ENCODE data around the gene TEN1. TPM values are rescaled to one million over a fixed set of nuclear protein-coding genes. Genes with fewer than 3 reads are reported as not detected.

Gene TEN1
- total RNA-seq, 1 experiment from 2014 or later: 19.3 TPM

DNA sequence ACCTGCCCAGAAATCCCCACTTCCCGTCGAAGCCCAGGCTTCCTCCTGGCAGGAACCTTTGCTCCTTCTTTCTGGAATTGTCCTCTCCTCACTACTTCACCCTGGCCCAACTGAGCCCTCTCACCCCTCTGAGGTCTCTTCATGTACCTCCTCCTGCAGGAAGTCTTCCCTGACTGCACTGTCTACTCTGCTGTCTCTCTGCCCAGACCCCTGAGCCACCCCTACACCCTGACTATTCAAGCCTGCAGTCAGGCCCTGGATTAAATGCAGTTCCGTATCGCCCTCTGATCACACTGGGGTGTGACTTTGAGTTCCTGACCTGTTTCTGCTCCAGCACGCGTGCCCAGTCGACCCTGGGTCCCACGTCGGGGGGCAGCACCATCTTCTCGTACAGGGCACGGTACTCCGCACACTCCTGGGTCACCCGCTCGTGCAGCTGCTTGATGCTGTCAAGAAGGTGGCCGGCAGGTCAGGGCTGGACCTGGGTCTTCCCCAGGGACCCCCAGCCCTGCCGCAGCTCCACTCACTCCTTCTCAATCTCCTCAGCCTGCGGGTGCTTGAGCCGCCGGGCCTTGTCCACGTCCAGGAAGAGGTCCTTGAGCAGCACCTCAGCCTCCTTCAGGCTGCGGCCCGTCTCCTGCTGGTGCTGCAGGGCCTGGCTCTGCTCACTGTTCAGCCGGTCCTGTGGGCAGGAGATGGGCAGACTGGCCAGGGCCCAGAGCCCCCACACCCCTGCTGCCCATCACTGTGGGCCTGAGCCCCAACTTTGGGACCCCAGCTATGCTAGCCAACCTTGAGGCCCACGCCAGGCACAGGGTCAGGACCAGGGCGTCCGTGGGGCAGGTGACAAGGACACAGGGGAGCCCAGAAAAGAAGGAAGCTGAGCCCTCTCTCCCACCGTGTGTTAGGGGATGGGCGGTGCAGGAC is 44.2 kb downstream of the TEN1 start:
- H3T11ph ChIP-seq (ENCODE audit: low read length): no peak overlapping the region
- peak overlapping the region; percentile 5 to 14 (median 5); a peak in 1 of 7 replicates for H3K27ac Mint-ChIP-seq
- DNase-seq: no peak
- no peaks in the 10 kb centered on the region for H3K27me3 ChIP-seq (ENCODE audit: insufficient read depth, low read length)
- H3K23ac ChIP-seq (ENCODE audit: insufficient read length, low read depth, low read length): no peak overlapping the region
- no peaks in the 10 kb centered on the region for H3K79me2 ChIP-seq (ENCODE audit: insufficient read depth, low read length)
- WGBS (ENCODE audit: extremely low coverage, insufficient read length, low lambda C conversion rate): no CpG with 5 or more reads among the region's 28 CpGs
- H3K9me3 Mint-ChIP-seq: no peaks in the 10 kb centered on the region
- H3K79me1 ChIP-seq (ENCODE audit: insufficient read depth, low read depth, low read length, poor library complexity, severe bottlenecking): no peaks in the 10 kb centered on the region
- peaks cover 5% of the 10 kb centered on the region; the same call in 1 of the 2 replicates for H3K27me3 Mint-ChIP-seq (ENCODE audit: low read depth)
- TF ChIP-seq, protein P1, sequence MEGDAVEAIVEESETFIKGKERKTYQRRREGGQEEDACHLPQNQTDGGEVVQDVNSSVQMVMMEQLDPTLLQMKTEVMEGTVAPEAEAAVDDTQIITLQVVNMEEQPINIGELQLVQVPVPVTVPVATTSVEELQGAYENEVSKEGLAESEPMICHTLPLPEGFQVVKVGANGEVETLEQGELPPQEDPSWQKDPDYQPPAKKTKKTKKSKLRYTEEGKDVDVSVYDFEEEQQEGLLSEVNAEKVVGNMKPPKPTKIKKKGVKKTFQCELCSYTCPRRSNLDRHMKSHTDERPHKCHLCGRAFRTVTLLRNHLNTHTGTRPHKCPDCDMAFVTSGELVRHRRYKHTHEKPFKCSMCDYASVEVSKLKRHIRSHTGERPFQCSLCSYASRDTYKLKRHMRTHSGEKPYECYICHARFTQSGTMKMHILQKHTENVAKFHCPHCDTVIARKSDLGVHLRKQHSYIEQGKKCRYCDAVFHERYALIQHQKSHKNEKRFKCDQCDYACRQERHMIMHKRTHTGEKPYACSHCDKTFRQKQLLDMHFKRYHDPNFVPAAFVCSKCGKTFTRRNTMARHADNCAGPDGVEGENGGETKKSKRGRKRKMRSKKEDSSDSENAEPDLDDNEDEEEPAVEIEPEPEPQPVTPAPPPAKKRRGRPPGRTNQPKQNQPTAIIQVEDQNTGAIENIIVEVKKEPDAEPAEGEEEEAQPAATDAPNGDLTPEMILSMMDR (conservative IDR thresholded peaks at IDR 0.05): no peak
- H3K36me3 Mint-ChIP-seq (ENCODE audit: insufficient read depth in 1 of 3, low read depth in 3 of 3): no peaks in the 10 kb centered on the region
- no peak overlapping the region for H3K27ac ChIP-seq (ENCODE audit: insufficient read length, low read depth, low read length)
- no peaks in the 10 kb centered on the region for H3K9me3 ChIP-seq (ENCODE audit: control insufficient read depth, low read depth, low read length)
- no peak overlapping the region for H3K9ac ChIP-seq (ENCODE audit: extremely low read depth, insufficient read length, low read length)
- H4K91ac ChIP-seq (ENCODE audit: insufficient read length, low read depth, low read length): no peak overlapping the region
- H2AFZ ChIP-seq (ENCODE audit: low read length): no peak overlapping the region
- H3K18ac ChIP-seq (ENCODE audit: insufficient read length, low read depth, low read length): no peak overlapping the region
- no peak overlapping the region for H2BK15ac ChIP-seq (ENCODE audit: low read depth, low read length)
- no peak overlapping the region for H2BK120ac ChIP-seq (ENCODE audit: low read depth, low read length, poor library complexity, severe bottlenecking)
- H4K5ac ChIP-seq (ENCODE audit: insufficient read length, low read depth, low read length): no peak overlapping the region
- no peak overlapping the region for H2AK5ac ChIP-seq (ENCODE audit: insufficient read length, low read length)
- no peak overlapping the region for H3K56ac ChIP-seq (ENCODE audit: insufficient read length, low read depth, low read length)
- H4K8ac ChIP-seq (replicated peaks; ENCODE audit: insufficient read length, low read depth, low read length): no peak overlapping the region
- no peaks in the 10 kb centered on the region for H3K4me1 ChIP-seq (ENCODE audit: insufficient read depth, low read length)
- no peak overlapping the region for H2BK5ac ChIP-seq (ENCODE audit: insufficient read length, low read length)
- no peak overlapping the region for H3K14ac ChIP-seq (ENCODE audit: insufficient read depth, low read length)
- no peak overlapping the region for H2BK20ac ChIP-seq (ENCODE audit: low read depth, low read length, poor library complexity, severe bottlenecking)
- no peak overlapping the region for H3K4me2 ChIP-seq (ENCODE audit: insufficient read depth, insufficient read length, low read length)
- peaks cover 2 to 7% of the 10 kb centered on the region in 2 experiments; a peak in 3 of 4 replicates for H3K4me1 Mint-ChIP-seq
- no peak overlapping the region; a peak in 1 of 5 replicates for H3K4me3 Mint-ChIP-seq
- no peak overlapping the region for H3K4ac ChIP-seq (ENCODE audit: low read depth, low read length)
- no peak overlapping the region for H2BK12ac ChIP-seq (ENCODE audit: insufficient read length, low read depth, low read length)
- no peaks in the 10 kb centered on the region for H4K20me1 ChIP-seq (ENCODE audit: control insufficient read depth, insufficient read depth, insufficient read length)
- no peaks in the 10 kb centered on the region for H3K23me2 ChIP-seq (ENCODE audit: insufficient read length, low read depth, low read length, poor library complexity, severe bottlenecking)

Data from H9 (cell line).